Activated naive CD4-positive, alpha-beta T cell treated with anti-CD3 and anti-CD28 coated beads, Interleukin-2, amount 50 U/mL, for 24 hours (primary cell): ENCODE data around the gene GPD1.
"Not testable (repeated sequence)": the region's sequence is repeated elsewhere in the genome, so short reads cannot be mapped to it uniquely, and the experiment has no call there.

Experiments
- H3K27ac Mint-ChIP-seq: one replicate; pipeline ENCODE4 v1.8.0; 2021; ENCODE audit warnings: mild to moderate bottlenecking, mixed read lengths
- H3K27me3 Mint-ChIP-seq: one replicate; pipeline ENCODE4 v1.8.0; 2021; ENCODE audit warnings: mixed read lengths
- H3K36me3 Mint-ChIP-seq: one replicate; pipeline ENCODE4 v1.8.0; 2021; ENCODE audit warnings: mixed read lengths
- H3K4me1 Mint-ChIP-seq: one replicate; pipeline ENCODE4 v1.8.0; 2021; ENCODE audit warnings: mixed read lengths
- H3K4me3 Mint-ChIP-seq: one replicate; pipeline ENCODE4 v1.8.0; 2021; ENCODE audit warnings: mild to moderate bottlenecking, mixed read lengths
- H3K9me3 Mint-ChIP-seq: one replicate; pipeline ENCODE4 v1.8.0; 2021; ENCODE audit warnings: mixed read lengths

GPD1 gene

DNA sequence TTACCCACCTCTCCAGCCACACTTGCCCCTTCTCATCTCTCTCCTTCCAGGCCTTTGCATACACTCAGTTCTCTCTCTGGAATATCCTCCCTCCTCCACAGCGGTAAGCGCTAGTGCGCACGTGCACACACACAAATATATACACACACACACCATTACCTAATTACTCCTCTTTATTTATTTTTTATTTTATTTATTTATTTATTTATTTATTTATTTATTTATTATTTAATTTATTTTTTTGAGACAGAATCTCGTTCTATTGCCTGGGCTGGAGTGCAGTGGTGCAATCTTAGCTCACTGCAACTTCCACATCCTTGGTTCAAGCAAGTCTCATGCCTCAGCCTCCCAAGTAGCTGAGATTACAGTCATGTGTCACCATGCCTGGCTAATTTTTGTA is 34.7 kb upstream of the GPD1 start:
- H3K36me3 Mint-ChIP-seq, result no peaks in the 10 kb centered on the region
- H3K9me3 Mint-ChIP-seq, result no peaks in the 10 kb centered on the region
- H3K4me1 Mint-ChIP-seq, result peaks cover 8% of the 10 kb centered on the region
- H3K4me3 Mint-ChIP-seq, result no peak overlapping the region
- no peaks in the 10 kb centered on the region for H3K27me3 Mint-ChIP-seq
- no peak overlapping the region for H3K27ac Mint-ChIP-seq

DNA sequence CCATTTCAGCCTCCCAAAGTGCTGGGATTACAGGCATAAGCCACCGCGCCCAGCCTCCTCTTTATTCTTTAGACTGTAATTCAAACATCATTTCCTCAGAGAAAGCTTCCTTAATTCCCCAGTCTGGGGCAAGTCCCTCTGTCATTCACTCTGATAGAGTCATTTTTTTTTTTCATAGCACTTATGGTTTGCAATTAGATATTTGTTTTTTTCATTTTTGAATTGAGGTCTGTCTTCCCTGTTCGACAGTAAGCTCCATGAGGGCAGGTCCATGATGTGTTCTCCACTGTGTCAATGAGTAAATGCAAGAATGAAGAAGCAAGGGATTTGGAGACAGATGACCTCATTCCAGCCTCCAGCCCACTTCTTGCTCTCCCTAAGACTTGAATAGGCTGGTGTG is 34.3 kb upstream of the GPD1 start:
- Mint-ChIP-seq H3K4me1 (peaks cover 8% of the 10 kb centered on the region), H3K36me3 (no peaks in the 10 kb centered on the region), H3K9me3 (no peaks in the 10 kb centered on the region), H3K4me3 (no peak overlapping the region), H3K27ac (no peak overlapping the region), H3K27me3 (no peaks in the 10 kb centered on the region)

DNA sequence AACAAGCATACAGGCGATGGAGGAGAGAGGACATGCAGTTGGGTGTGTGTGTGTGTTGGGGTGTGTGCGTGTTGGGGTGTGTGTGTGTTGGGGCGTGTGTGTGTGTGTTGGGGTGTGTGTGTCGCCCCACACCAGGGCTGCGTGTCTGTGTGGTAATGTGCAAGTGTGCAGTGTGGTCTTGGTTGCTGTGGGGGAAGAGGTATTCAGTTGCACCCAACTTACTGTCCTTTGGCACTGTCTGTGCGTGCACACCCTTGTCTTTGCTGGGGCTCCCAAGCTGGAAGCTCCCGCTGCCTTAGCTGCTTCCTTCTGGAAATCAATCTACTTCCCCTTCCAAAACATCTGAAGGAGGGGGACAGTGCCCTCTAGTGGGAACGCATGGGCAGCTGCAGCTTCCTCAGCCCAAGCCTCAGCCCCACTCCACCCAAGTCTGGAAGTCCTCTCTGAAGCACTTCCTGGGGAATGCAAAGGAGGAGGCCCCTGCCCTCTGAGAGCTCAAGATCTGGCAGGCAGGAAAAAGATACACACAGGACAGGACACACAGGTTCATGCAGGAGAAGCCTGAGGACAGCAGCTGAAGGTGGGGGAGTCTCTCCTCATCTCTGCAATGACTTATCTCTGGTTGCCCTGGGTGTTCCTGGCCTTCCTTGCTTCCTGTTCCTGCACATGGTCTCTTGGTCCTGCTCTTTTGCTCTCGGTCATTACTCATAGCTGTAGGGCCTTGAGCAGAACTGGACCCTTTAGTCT is 33.3 kb upstream of the GPD1 start:
- Mint-ChIP-seq H3K9me3 (no peaks in the 10 kb centered on the region), H3K36me3 (no peaks in the 10 kb centered on the region), H3K4me1 (peaks cover 8% of the 10 kb centered on the region), H3K27ac (no peak overlapping the region), H3K4me3 (no peak overlapping the region), H3K27me3 (no peaks in the 10 kb centered on the region)

DNA sequence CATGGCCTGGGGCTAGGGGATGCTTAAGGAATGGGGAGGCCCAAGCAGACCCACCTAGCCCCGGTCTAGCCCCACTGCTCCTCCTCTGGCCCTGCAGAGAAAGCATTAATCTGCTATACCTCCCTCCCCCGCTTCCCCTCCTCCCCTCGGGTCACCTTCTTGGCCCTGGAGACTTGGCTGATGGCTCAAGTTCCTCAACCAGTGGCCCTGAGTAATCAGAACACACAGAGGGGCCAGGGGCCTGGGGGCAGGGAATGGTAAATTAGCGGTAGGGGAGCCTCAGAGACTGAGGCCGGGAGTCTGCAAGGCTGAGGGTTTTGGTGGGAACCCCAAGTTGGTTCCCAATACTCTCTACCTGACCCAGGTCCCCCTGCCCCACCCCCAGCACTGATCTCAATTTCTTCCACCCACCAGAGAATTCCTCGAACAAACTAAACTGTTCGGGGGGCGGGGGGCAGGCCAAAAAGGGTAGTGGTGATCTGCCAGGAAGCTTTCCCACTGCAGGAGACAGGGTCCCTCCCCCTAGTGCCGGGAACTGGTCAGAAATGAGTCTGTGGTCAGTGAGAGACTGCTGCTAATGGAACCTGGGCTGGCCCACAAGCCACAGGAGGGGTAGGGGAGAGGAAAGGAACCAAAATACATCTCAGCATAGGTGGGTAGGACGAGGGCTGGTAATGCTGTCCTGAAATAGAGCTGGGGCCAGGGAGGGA is 31.5 kb upstream of the GPD1 start:
- H3K9me3 Mint-ChIP-seq, result no peaks in the 10 kb centered on the region
- no peak overlapping the region for H3K27ac Mint-ChIP-seq
- H3K36me3 Mint-ChIP-seq, result no peaks in the 10 kb centered on the region
- no peaks in the 10 kb centered on the region for H3K27me3 Mint-ChIP-seq
- H3K4me3 Mint-ChIP-seq, result no peak overlapping the region
- H3K4me1 Mint-ChIP-seq, result peaks cover 8% of the 10 kb centered on the region

DNA sequence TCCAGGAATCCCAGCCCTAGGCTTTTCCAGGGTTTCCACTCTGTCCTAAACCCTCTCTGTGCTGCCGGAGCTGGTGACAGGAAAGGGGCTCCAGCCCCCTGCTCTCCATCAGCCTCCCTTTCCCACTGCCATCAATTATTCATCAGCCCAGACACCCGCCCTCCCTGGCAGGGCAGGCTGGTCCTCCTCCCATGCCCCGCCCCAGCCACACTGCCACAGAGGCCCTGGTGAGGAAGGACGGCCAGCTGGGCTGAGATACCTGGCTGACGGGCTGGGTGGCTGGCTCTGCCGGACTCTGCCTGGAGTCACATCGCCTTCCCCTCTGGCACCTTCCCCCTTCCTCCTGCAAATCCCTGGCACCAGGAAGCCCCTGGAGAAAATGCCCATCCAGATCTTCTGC is 30.6 kb upstream of the GPD1 start:
- Mint-ChIP-seq H3K27ac (no peak overlapping the region), H3K9me3 (no peaks in the 10 kb centered on the region), H3K4me3 (no peak overlapping the region), H3K4me1 (peaks cover 8% of the 10 kb centered on the region), H3K27me3 (no peaks in the 10 kb centered on the region), H3K36me3 (no peaks in the 10 kb centered on the region)

DNA sequence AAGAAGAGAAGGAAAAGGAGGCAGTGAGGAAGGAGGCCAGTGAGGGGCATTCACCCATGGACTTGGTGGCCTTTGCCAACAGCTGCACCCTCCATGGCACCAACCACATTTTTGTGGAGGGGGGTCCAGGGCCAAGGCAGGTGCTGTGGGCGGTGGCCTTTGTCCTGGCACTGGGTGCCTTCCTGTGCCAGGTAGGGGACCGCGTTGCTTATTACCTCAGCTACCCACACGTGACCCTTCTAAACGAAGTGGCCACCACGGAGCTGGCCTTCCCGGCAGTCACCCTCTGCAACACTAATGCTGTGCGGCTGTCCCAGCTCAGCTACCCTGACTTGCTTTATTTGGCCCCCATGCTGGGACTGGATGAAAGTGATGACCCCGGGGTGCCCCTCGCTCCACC is 30.1 kb upstream of the GPD1 start:
- Mint-ChIP-seq H3K36me3 (no peaks in the 10 kb centered on the region), H3K4me1 (peaks cover 8% of the 10 kb centered on the region), H3K9me3 (no peaks in the 10 kb centered on the region), H3K27ac (no peak overlapping the region), H3K4me3 (no peak overlapping the region), H3K27me3 (no peaks in the 10 kb centered on the region)

DNA sequence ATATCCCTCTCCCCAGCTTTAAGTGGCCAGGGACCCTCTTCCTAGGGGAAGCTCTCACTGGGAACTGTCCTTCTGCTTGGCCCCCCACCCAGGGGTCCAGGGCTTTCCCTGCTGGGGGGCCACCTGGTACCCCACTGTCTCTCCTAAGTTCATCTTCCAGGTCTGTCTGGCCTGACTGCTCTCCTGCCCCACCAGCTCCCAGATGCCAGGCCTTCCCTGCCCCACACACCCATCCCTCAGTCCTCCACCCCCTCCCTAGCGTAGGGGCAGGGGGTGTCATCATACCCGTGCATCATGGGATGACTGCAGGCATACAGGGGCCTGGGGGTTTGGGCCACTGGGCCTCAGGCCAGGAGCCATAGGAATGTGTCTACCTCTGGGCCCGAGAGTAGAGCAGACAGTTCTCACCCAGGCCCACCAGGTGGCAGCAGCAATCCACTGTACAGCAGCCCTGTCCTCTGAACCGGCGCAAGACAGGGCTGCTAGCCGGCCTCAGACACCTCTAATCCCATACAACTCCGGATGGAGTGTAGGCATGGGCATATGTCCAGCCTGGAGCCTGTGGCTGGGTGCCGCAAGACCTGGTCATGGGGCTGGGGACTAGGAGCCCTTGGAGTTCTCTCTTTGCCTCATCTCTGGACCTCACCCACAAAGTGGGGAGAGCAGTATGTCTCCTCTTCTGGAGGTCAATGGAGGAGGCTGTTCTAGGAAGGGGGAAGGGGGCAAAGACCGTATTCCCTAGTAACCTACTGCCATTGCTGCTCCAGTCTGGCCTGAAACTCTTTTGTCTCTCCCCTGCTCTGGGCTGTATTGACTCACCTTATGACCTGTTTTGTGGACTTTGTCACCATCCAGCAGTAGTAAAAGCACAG is 28.6 kb upstream of the GPD1 start:
- no peaks in the 10 kb centered on the region for H3K9me3 Mint-ChIP-seq
- no peak overlapping the region for H3K4me3 Mint-ChIP-seq
- no peak overlapping the region for H3K27ac Mint-ChIP-seq
- no peaks in the 10 kb centered on the region for H3K36me3 Mint-ChIP-seq
- no peaks in the 10 kb centered on the region for H3K27me3 Mint-ChIP-seq
- H3K4me1 Mint-ChIP-seq, result peaks cover 5% of the 10 kb centered on the region

DNA sequence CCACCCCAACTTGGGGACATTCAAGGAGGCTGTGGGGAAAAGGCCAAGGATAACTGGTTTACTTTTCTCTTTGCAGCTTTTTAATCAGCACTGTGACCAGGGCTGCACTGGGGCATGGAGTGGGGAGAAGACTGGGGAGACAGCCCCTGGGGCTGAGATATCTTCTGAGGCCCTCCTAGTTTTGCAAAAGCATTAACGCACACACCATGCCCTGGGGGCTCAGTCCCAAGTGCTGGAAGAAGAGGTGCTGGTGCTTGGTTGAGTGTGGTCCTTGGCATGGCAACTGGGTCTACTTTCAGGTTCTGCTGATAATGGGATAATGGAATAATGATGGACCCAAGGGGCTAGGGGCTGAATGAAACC is 28.0 kb upstream of the GPD1 start:
- H3K4me3 Mint-ChIP-seq, result no peak overlapping the region
- no peaks in the 10 kb centered on the region for H3K9me3 Mint-ChIP-seq
- no peaks in the 10 kb centered on the region for H3K36me3 Mint-ChIP-seq
- no peak overlapping the region for H3K27ac Mint-ChIP-seq
- H3K4me1 Mint-ChIP-seq, result no peaks in the 10 kb centered on the region
- no peaks in the 10 kb centered on the region for H3K27me3 Mint-ChIP-seq

DNA sequence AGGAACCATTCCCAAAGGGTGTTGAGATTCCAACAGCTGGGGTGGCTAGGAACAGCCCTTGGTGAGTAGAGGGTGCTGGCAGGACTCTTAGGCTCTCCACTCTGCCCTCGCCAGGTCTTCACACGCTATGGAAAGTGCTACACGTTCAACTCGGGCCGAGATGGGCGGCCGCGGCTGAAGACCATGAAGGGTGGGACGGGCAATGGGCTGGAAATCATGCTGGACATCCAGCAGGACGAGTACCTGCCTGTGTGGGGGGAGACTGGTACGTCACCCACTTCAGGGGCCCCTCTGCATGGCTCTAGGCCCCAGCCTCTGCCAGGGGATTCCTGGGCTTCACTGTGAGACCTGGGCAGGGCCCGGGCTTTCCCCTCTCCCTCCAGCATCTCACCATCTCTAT is 26.7 kb upstream of the GPD1 start:
- Mint-ChIP-seq H3K36me3 (no peaks in the 10 kb centered on the region), H3K4me1 (no peaks in the 10 kb centered on the region), H3K27ac (no peak overlapping the region), H3K9me3 (no peaks in the 10 kb centered on the region), H3K27me3 (no peaks in the 10 kb centered on the region), H3K4me3 (no peak overlapping the region)

DNA sequence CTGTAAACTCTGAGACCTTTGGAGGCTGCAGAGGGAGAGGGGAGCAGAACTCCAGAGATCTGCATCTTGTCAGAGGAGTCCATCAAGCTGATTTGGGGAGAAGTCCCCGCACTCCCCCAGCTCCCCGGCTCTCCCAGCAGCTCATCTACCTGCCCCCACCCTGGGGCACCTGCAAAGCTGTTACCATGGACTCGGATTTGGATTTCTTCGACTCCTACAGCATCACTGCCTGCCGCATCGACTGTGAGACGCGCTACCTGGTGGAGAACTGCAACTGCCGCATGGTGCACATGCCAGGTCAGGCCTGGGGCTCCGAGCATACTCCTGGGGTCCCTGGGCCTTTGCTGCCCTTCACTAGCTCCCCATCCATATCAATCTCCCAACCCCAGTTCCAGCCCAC is 25.5 kb upstream of the GPD1 start:
- Mint-ChIP-seq H3K27ac (no peak overlapping the region), H3K36me3 (no peaks in the 10 kb centered on the region), H3K9me3 (no peaks in the 10 kb centered on the region), H3K4me3 (no peak overlapping the region), H3K27me3 (no peaks in the 10 kb centered on the region), H3K4me1 (peaks cover 4% of the 10 kb centered on the region)

DNA sequence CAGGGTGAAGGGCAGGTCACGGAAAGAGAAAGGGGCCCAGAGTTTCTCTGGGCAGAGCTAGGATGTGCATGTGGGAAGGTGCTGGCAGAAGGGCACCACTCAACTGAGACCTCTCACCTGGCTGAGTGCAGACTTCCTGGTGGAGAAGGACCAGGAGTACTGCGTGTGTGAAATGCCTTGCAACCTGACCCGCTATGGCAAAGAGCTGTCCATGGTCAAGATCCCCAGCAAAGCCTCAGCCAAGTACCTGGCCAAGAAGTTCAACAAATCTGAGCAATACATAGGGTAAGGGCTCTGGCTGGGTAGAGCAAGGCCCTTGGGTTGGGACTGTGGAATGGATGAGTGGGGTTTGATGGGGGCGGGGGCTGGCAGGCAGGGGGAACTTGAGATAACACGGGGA is 24.0 kb upstream of the GPD1 start:
- peaks cover 11% of the 10 kb centered on the region for H3K4me1 Mint-ChIP-seq
- no peaks in the 10 kb centered on the region for H3K9me3 Mint-ChIP-seq
- no peak overlapping the region for H3K4me3 Mint-ChIP-seq
- H3K27ac Mint-ChIP-seq, result no peak overlapping the region
- H3K36me3 Mint-ChIP-seq, result no peaks in the 10 kb centered on the region
- H3K27me3 Mint-ChIP-seq, result no peaks in the 10 kb centered on the region

DNA sequence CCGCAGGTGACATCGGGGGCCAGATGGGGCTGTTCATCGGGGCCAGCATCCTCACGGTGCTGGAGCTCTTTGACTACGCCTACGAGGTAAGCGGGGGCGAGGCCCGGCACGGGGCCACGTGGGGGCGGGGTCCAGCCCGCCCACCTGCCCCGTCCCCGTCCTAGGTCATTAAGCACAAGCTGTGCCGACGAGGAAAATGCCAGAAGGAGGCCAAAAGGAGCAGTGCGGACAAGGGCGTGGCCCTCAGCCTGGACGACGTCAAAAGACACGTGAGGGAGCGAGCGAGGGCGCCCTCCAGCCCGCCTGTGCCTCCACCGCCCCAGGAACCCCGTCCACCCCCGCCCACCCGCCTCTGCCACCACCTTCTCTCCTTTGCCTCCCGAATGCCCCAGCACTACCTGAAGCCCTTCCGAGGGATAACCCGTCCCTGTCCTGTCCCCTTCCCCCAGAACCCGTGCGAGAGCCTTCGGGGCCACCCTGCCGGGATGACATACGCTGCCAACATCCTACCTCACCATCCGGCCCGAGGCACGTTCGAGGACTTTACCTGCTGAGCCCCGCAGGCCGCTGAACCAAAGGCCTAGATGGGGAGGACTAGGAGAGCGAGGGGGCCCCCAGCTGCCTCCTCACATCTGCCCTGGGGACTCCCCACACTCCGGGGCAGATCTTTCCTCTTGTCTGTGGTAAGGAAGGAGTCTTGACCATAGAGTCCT is 22.6 kb upstream of the GPD1 start:
- Mint-ChIP-seq H3K9me3 (no peaks in the 10 kb centered on the region), H3K36me3 (no peaks in the 10 kb centered on the region), H3K27me3 (no peaks in the 10 kb centered on the region), H3K4me1 (peaks cover 19% of the 10 kb centered on the region), H3K27ac (no peak overlapping the region), H3K4me3 (no peak overlapping the region)

DNA sequence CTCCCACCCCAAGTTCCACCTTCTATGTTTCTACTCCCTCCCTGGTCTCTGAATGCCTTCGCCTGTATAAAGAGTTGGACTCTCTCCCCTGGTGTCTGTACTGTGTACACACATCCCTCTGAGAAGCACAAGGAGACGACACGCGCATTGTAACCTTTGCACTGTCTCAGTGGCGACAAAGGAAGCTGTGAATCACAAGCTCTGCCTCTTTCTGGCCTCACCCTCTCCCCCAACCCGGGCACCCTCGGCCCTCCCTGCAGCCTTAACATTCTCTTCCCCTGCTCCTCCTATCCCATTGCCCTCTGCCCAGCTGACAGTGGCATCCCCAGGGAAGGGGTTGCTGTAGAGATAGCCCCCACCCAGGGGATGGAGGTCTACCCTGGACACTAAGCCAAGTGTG is 21.2 kb upstream of the GPD1 start:
- Mint-ChIP-seq H3K36me3 (no peaks in the 10 kb centered on the region), H3K4me1 (peaks cover 28% of the 10 kb centered on the region), H3K4me3 (no peak overlapping the region), H3K27me3 (no peaks in the 10 kb centered on the region), H3K9me3 (no peaks in the 10 kb centered on the region), H3K27ac (peak overlapping the region; percentile 80)

DNA sequence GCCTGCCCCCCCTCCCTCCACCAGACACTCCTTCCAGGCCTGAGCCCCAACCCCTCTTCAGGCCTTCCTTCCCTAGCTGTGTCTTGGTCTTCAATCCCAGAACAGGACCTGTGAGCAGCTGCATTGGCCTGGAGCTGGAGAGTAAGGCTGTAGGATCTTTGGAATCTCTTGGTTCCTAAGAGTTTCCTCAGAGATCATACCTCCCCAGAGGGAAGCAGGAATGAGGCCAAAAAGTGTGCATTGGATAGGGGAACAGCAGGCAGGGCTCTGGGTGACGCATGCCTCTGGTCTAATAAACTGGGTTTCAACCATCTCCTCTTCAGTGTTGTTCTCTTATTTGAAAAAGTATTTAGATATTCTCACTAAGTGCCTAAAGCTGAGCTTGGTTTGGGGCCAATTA is 20.5 kb upstream of the GPD1 start:
- H3K4me3 Mint-ChIP-seq, result peak overlapping the region; percentile 82
- H3K36me3 Mint-ChIP-seq, result no peaks in the 10 kb centered on the region
- H3K27me3 Mint-ChIP-seq, result no peaks in the 10 kb centered on the region
- peak overlapping the region; percentile 88 for H3K27ac Mint-ChIP-seq
- H3K9me3 Mint-ChIP-seq, result no peaks in the 10 kb centered on the region
- peaks cover 34% of the 10 kb centered on the region for H3K4me1 Mint-ChIP-seq

DNA sequence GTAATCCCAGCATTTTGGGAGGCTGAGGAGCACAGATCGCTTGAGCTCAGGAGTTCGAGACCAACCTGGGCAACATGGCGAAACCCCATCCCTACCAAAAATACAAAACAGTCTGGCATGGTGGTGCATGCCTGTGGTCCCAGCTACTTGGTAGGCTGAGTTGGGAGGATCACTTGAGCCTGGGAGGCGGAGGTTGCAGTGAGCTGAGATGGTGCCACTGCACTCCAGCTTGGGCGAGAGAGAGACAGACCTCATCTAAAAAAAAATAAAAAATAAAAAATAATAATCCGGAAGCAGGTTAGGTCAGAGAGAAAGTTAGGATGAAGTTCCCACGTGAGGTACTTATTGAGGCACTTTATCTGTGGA is 19.4 kb upstream of the GPD1 start:
- Mint-ChIP-seq H3K27ac (peak overlapping the region; percentile 95), H3K4me1 (peaks cover 43% of the 10 kb centered on the region), H3K4me3 (peak overlapping the region; percentile 93)
- H3K9me3 Mint-ChIP-seq, H3K36me3 Mint-ChIP-seq, H3K27me3 Mint-ChIP-seq: not testable (repeated sequence)
